AG08396 (cell line): ENCODE measurements around the gene C2orf42.
"Not testable (repeated sequence)": the region's sequence is repeated elsewhere in the genome, so short reads cannot be mapped to it uniquely, and the experiment has no call there.

Experiments
- DNase-seq: peaks from one replicate; pipeline ENCODE4 v3.0.0; 2012; ENCODE audit warnings: low spot score, mixed read lengths

The C2orf42 gene

DNA sequence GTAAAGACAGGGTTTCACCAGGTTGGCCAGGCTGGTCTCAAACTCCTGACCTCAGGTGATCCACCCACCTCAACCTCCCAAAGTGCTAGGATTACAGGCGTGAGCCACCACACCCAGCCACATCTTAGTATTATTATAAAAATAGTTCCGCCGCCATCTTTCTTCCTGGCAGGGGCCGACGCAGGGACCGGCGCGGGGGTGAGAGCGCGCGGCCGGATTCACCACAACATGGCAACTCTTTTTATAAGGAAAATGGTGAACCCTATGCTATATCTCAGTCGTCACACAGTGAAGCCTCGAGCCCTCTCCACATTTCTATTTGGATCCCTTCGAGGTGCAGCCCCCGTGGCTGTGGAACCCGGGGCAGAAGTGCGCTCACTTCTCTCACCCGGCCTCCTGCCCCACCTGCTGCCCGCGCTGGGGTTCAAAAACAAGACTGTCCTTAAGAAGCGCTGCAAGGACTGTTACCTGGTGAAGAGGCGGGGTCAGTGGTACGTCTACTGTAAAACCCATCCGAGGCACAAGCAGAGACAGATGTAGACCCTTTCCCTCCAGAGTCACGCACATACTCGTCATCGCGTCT is 88.4 kb downstream of the C2orf42 start:
- not testable (repeated sequence) for DNase-seq

DNA sequence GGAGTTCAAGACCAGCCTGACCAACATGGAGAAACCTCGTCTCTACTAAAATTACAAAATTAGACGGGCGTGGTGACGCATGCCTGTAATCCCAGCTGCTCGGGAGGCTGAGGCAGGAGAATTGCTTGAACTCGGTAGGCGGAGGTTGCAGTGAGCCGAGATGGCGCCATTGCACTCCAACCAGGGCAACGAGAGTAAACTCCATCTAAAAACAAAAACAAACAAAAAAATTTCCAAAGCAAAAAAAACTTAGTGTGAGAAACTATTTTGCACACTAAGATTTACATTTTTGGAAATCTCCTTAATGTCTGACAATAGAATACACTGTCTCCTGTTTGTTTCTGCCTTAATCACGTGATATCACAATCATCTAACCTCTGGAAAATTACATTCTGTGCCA is 89.1 kb downstream of the C2orf42 start:
- DNase-seq, result not testable (repeated sequence)

DNA sequence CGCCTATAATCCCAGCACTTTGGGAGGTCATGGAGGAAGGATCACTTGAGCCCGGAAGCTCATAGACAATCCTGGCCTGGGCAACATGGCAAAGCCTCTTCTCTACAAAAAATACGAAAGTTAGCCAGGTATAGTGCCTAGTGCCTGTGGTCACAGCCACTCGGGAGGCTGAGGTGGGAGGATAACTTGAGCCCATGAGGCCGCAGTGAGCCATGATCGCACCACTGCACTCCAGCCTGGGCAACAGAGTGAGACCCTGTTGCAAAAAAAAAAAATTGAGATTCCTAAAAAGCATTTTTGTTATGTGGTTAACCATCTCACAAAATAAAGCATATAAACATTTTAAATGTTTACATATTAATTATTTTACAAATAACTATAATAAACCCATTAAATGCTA is 89.6 kb downstream of the C2orf42 start:
- DNase-seq, result no peak
